K562 (cell line): ENCODE measurements around the gene SIGLEC5. TPM values are rescaled to one million over a fixed set of nuclear protein-coding genes. Genes with fewer than 3 reads are reported as not detected.

ENCODE experiments used
- ATF1 ChIP-seq, 2 experiments: fragments of 450-650 bp in 1 of 2; IDR thresholded peaks; 2 replicates each; pipeline ENCODE4 v1.6.1; 2016; ENCODE audit warnings: missing compliant biosample characterization in 1 of 2, missing genetic modification characterization in 1 of 2
- BRD9 ChIP-seq: fragments of 450-650 bp; IDR thresholded peaks from 2 replicates; pipeline ENCODE4 v1.6.1; 2018; ENCODE audit warnings: low read depth; ENCODE audit not compliant: partially characterized antibody
- CEBPG ChIP-seq, 3 experiments: fragments of 200-800 bp in 1 of 3; sonication (Bioruptor generic) in 1 of 3; sonication (generic) in 1 of 3; formaldehyde crosslinking in 1 of 3; IDR thresholded peaks in 2 of 3; conservative IDR thresholded peaks in 1 of 3; 2 replicates each; pipeline versions ENCODE4 v1.6.1 to v1.8.0; 2016 to 2022; ENCODE audit warnings: missing compliant biosample characterization in 2 of 3, missing genetic modification characterization in 2 of 3, mild to moderate bottlenecking in 1 of 3, missing genetic modification reagents in 1 of 3
- FOXJ2 ChIP-seq: fragments of 200-800 bp; sonication (Bioruptor generic); IDR thresholded peaks from 2 replicates; pipeline ENCODE4 v1.6.1; 2016; ENCODE audit warnings: missing genetic modification characterization, missing compliant biosample characterization
- HDAC1 ChIP-seq, 2 experiments: fragments of 450-650 bp; IDR thresholded peaks; 2 replicates each; pipeline ENCODE4 v1.6.1; 2016 to 2017; ENCODE audit warnings: inconsistent platforms in 1 of 2, mild to moderate bottlenecking in 1 of 2, moderate library complexity in 1 of 2
- MLX ChIP-seq, 2 experiments: fragments of 450-650 bp in 1 of 2; sonication (generic) in 1 of 2; formaldehyde crosslinking; conservative IDR thresholded peaks; 2 replicates each; pipeline versions ENCODE4 v1.4.0 to v1.8.1; 2020 to 2022; ENCODE audit warnings: mild to moderate bottlenecking in 1 of 2, missing genetic modification reagents in 1 of 2
- MTA2 ChIP-seq: fragments of 450-650 bp; IDR thresholded peaks from 2 replicates; pipeline ENCODE4 v1.6.1; 2016; ENCODE audit warnings: low read depth
- MXI1 ChIP-seq: IDR thresholded peaks from 2 replicates; pipeline ENCODE4 v1.6.1; 2011; ENCODE audit warnings: low read depth, mild to moderate bottlenecking, improper control_type of control experiment, low read length
- NBN ChIP-seq: fragments of 450-650 bp; IDR thresholded peaks from 2 replicates; pipeline ENCODE4 v1.6.1; 2016; ENCODE audit warnings: low read depth, mild to moderate bottlenecking
- RAD21 ChIP-seq, 2 experiments: fragments of 250-450 bp in 1 of 2; fragments of 450-650 bp in 1 of 2; sonication (Bioruptor Pico) in 1 of 2; formaldehyde crosslinking in 1 of 2; IDR thresholded peaks in 1 of 2; conservative IDR thresholded peaks in 1 of 2; 2 replicates each; pipeline versions ENCODE4 v1.4.0 to v1.8.0; 2020 to 2022; ENCODE audit warnings: mild to moderate bottlenecking in 2 of 2, moderate library complexity in 1 of 2
- ZNF134 ChIP-seq: fragments of 250-450 bp; sonication (Bioruptor Pico); conservative IDR thresholded peaks from 2 replicates; pipeline ENCODE4 v1.4.0; 2020
- ZNF318 ChIP-seq, 2 experiments: fragments of 450-650 bp; IDR thresholded peaks; 2 replicates each; pipeline ENCODE4 v1.6.1; 2016; ENCODE audit warnings: mild to moderate bottlenecking in 2 of 2, borderline replicate concordance in 1 of 2, low read depth in 1 of 2, moderate library complexity in 1 of 2
- ZNF707 ChIP-seq: fragments of 250-450 bp; sonication (Bioruptor Pico); conservative IDR thresholded peaks from 2 replicates; pipeline ENCODE4 v1.8.0; 2022; ENCODE audit warnings: inconsistent platforms, mild to moderate bottlenecking, moderate library complexity
- polyA plus RNA-seq, 8 experiments: library from polyadenylated mRNA; depleted of rRNA in 4 of 8; stranded (reverse) in 5 of 8; unstranded in 3 of 8; fragments of >200 nt; fragmentation: Nextera tagmentation in 2 of 8; fragmentation: Illumina TruSeq in 1 of 8; extraction: Ambion mirVana in 2 of 8; extraction: Trizol in 1 of 8; gene quantifications; 2 replicates each; pipeline versions ENCODE4 v1.2.1 to v1.2.3, GENCODE V29; 2011 to 2014; ENCODE audit warnings: inconsistent platforms in 1 of 8, missing spikeins in 1 of 8
- total RNA-seq, 7 experiments: library from RNA; depleted of rRNA in 6 of 7; stranded (reverse); fragments of >200 nt in 6 of 7; fragmentation: Illumina TruSeq in 2 of 7; extraction: Trizol in 2 of 7; gene quantifications; 2 replicates each; pipeline versions ENCODE4 v1.2.1 to v1.2.3, GENCODE V29; 2011 to 2021; ENCODE audit warnings: low replicate concordance in 1 of 7
- TF ChIP-seq, protein P1 (sequence below): sonication (generic); formaldehyde crosslinking; IDR thresholded peaks from 2 replicates; pipeline ENCODE4 v1.8.0; 2022; ENCODE audit warnings: missing genetic modification reagents, mild to moderate bottlenecking, moderate library complexity, borderline replicate concordance
- TF ChIP-seq, protein P2 (sequence below), 3 experiments: IDR thresholded peaks in 2 of 3; conservative IDR thresholded peaks in 1 of 3; 2 replicates each; pipeline ENCODE4 v1.5.1; 2011 to 2012; ENCODE audit warnings: low read length in 3 of 3, mild to moderate bottlenecking in 3 of 3, control low read depth in 2 of 3, improper control_type of control experiment in 1 of 3, inconsistent platforms in 1 of 3, low read depth in 1 of 3, mixed read lengths in 1 of 3, moderate library complexity in 1 of 3; ENCODE audit not compliant: insufficient read depth in 2 of 3

Gene SIGLEC5
- total and polyA plus RNA-seq, 9 of the 15 experiments (the other 6 are each of a cell fraction or from before 2014, with no cell fraction given) = 0.14 TPM; not detected in 8

DNA sequence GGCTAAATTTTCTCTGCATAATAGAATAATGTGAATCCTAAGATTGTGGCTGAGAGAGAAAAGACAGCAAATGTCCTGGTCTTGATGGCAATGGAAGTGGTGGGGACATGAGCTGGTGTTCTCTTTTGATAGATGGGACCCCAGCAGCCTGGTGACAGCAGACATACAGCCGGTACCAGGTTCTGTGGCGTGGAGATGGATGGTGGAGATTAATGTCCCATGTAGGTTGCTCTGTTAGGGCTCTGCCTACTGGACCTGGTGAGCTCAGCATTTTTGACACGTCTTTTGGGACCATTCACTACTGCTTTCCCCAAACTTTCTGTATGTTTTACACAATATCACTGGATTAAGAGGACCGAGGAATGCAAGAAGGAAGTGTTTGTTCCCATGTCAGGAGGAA, 24.6 kb upstream of the SIGLEC5 start (continued):
- TF ChIP-seq MLX (CRISPR knock-in tag; conservative IDR thresholded peaks at IDR 0.05) (no peak), MTA2 (no peak), RAD21 (CRISPR knock-in tag; conservative IDR thresholded peaks at IDR 0.05 in 1 of 2, IDR thresholded peaks at IDR 0.05 in 1 of 2) (peak; percentile 35 to 64), NBN (no peak), ZNF707 (no peak), ZNF318 (IDR thresholded peaks at IDR 0.05; ENCODE audit: borderline replicate concordance in 1 of 2, low read depth in 1 of 2) (no peak), CEBPG (CRISPR knock-in tag; IDR thresholded peaks at IDR 0.05) (no peak), CEBPG (tag; conservative IDR thresholded peaks at IDR 0.05 in 1 of 2, IDR thresholded peaks at IDR 0.05 in 1 of 2) (no peak), ZNF134 (CRISPR knock-in tag) (no peak), ATF1 (CRISPR knock-in tag; IDR thresholded peaks at IDR 0.05) (no peak), ATF1 (tag; IDR thresholded peaks at IDR 0.05) (no peak), FOXJ2 (no peak), HDAC1 (IDR thresholded peaks at IDR 0.05) (peak in 1 of 2 experiments; percentile 72; a peak in 2 of 4 replicates), MXI1 (no peak), BRD9 (no peak)
- TF ChIP-seq, protein P1, sequence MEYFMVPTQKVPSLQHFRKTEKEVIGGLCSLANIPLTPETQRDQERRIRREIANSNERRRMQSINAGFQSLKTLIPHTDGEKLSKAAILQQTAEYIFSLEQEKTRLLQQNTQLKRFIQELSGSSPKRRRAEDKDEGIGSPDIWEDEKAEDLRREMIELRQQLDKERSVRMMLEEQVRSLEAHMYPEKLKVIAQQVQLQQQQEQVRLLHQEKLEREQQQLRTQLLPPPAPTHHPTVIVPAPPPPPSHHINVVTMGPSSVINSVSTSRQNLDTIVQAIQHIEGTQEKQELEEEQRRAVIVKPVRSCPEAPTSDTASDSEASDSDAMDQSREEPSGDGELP (CRISPR knock-in tag) = no peak
- TF ChIP-seq, protein P2, sequence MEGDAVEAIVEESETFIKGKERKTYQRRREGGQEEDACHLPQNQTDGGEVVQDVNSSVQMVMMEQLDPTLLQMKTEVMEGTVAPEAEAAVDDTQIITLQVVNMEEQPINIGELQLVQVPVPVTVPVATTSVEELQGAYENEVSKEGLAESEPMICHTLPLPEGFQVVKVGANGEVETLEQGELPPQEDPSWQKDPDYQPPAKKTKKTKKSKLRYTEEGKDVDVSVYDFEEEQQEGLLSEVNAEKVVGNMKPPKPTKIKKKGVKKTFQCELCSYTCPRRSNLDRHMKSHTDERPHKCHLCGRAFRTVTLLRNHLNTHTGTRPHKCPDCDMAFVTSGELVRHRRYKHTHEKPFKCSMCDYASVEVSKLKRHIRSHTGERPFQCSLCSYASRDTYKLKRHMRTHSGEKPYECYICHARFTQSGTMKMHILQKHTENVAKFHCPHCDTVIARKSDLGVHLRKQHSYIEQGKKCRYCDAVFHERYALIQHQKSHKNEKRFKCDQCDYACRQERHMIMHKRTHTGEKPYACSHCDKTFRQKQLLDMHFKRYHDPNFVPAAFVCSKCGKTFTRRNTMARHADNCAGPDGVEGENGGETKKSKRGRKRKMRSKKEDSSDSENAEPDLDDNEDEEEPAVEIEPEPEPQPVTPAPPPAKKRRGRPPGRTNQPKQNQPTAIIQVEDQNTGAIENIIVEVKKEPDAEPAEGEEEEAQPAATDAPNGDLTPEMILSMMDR (IDR thresholded peaks at IDR 0.05 in 2 of 3, conservative IDR thresholded peaks at IDR 0.05 in 1 of 3; ENCODE audit: insufficient read depth in 2 of 3, low read depth in 1 of 3, low read length in 3 of 3) = peak; percentile 52 to 61 (median 58)
